ENCODE data around the gene TRAPPC4.
"Not testable (repeated sequence)": the region's sequence is repeated elsewhere in the genome, so short reads cannot be mapped to it uniquely, and the experiment has no call there.

- not testable (repeated sequence) for TF ChIP-seq CTCF, EP300, POLR2A (IDR thresholded peaks at IDR 0.05)
These were observed 27.0 kb upstream of the TRAPPC4 start for GRCh38 chr11:118991486-118992038.
